Gastrocnemius medialis (tissue), 4 donors: ENCODE results near the gene MAP3K12. TPM values are rescaled to one million over a fixed set of nuclear protein-coding genes. Genes with fewer than 3 reads are reported as not detected.

Experiments used
- ATAC-seq, 2 donors: fragments of 150-250 bp; one replicate each; pipeline ENCODE4 v1.9.1; 2016
- DNase-seq, 2 donors: peaks; one replicate each; pipeline ENCODE4 v3.0.0-alpha.2; 2019
- H3K27ac ChIP-seq, 4 donors: fragments of 200-600 bp; sonication (generic); 1 replicate in 1 of 4; 2 replicates in 3 of 4; pipeline ENCODE4 v1.5.1; 2016 to 2018; ENCODE audit warnings: mild to moderate bottlenecking in 2 of 4, moderate library complexity in 1 of 4
- H3K27me3 ChIP-seq, 3 donors: fragments of 200-600 bp; sonication (generic) in 2 of 3; 1 replicate in 1 of 3; 2 replicates in 2 of 3; pipeline versions ENCODE4 v1.5.1 to v1.6.0; 2016 to 2019; ENCODE audit warnings: mild to moderate bottlenecking in 1 of 3, moderate library complexity in 1 of 3
- H3K36me3 ChIP-seq, 2 donors: fragments of 200-600 bp; sonication (generic) in 1 of 2; one replicate each; pipeline ENCODE4 v1.5.1; 2017 to 2018
- H3K4me1 ChIP-seq, 2 donors: fragments of 200-600 bp; sonication (generic) in 1 of 2; one replicate each; pipeline ENCODE4 v1.5.1; 2016 to 2017; ENCODE audit warnings: mild to moderate bottlenecking in 2 of 2
- H3K4me3 ChIP-seq, 4 donors: fragments of 200-600 bp; sonication (generic) in 3 of 4; 1 replicate in 1 of 4; 2 replicates in 3 of 4; pipeline ENCODE4 v1.5.1; 2016 to 2019; ENCODE audit warnings: mild to moderate bottlenecking in 2 of 4
- H3K9me3 ChIP-seq, 3 donors: fragments of 200-600 bp; sonication (generic) in 2 of 3; 1 replicate in 1 of 3; 2 replicates in 2 of 3; pipeline ENCODE4 v1.5.1; 2016 to 2019
- CTCF ChIP-seq, 5 experiments: fragments of 450-650 bp in 3 of 5; fragments of 200-600 bp in 2 of 5; sonication (generic) in 2 of 5; IDR thresholded peaks in 4 of 5; conservative IDR thresholded peaks in 1 of 5; 1 replicate in 4 of 5; 2 replicates in 1 of 5; pipeline ENCODE4 v1.5.1; 2016 to 2019; ENCODE audit warnings: antibody characterized with exemption in 5 of 5, mild to moderate bottlenecking in 3 of 5, moderate library complexity in 3 of 5
- POLR2A ChIP-seq, 2 donors: fragments of 450-650 bp; IDR thresholded peaks; one replicate each; pipeline ENCODE4 v1.6.1; 2017; ENCODE audit warnings: antibody characterized with exemption in 2 of 2, mild to moderate bottlenecking in 2 of 2, moderate library complexity in 2 of 2
- in situ Hi-C, 4 donors: fragments of 200-750 bp; cut with MboI; loops; one replicate each; pipeline versions ENCODE4 v1.15.0 to v1.8.0; 2017; ENCODE audit warnings: low sequenced_read_pairs in 4 of 4
- intact Hi-C: fragments of 100-400 bp; cut with DNase I; formaldehyde crosslinking; loops from one replicate; pipeline ENCODE4 v1.15.1; 2023; ENCODE audit warnings: low total_unique reads
- total RNA-seq, 4 donors: library from RNA; depleted of rRNA; stranded (reverse); fragments of >200 nt; gene quantifications; one replicate each; pipeline versions ENCODE4 v1.1.0 to v1.2.3, GENCODE V29; 2016

MAP3K12 gene
- total RNA-seq, 4 donors from 2014 or later, result 1.1 to 9.9 (median 3.8) TPM

GRCh38 chr12:53430116-53430515 is 69.1 kb downstream of the MAP3K12 start:
- ATAC-seq (no peak), DNase-seq (no peak)
- in situ Hi-C loops, result no loop called here
- no peaks in the 10 kb centered on the region for H3K27me3 ChIP-seq
- H3K4me1 ChIP-seq, result peaks cover 2 to 8% of the 10 kb centered on the region in 2 donors
- no peaks in the 10 kb centered on the region for H3K36me3 ChIP-seq
- no peak overlapping the region for H3K4me3 ChIP-seq
- TF ChIP-seq POLR2A (IDR thresholded peaks at IDR 0.05) (no peak), CTCF (IDR thresholded peaks at IDR 0.05 in 4 of 5, conservative IDR thresholded peaks at IDR 0.05 in 1 of 5) (no peak)
- intact Hi-C loops, result no loop called here
- no peaks in the 10 kb centered on the region for H3K9me3 ChIP-seq
- no peak overlapping the region for H3K27ac ChIP-seq

Other genes starting within 250 kb of the MAP3K12 start
- under 1 TPM in 3 of 4 donors, not detected in 1; 0.20 to 0.44 (median 0.24) TPM for gene ESPL1, start 231.2 kb downstream of the MAP3K12 start, total RNA-seq
- gene PFDN5, start 203.9 kb downstream of the MAP3K12 start, total RNA-seq, result 100 to 1,000 TPM; 341 to 464 (median 358) TPM
- 10 to 100 TPM; 43.4 to 51.0 (median 46.0) TPM for gene MYG1, start 199.8 kb downstream of the MAP3K12 start, total RNA-seq
- 10 to 100 TPM; 30.5 to 47.9 (median 38.5) TPM for gene AAAS, start 177.8 kb downstream of the MAP3K12 start, total RNA-seq
- gene SP7, start 163.1 kb downstream of the MAP3K12 start, total RNA-seq, result not detected
- 10 to 100 TPM; 44.9 to 61.9 (median 48.0) TPM for gene SP1, start 119.3 kb downstream of the MAP3K12 start, total RNA-seq
- gene AMHR2, start 75.6 kb downstream of the MAP3K12 start, total RNA-seq, result 1 to 10 TPM in 2 of 4 donors, not detected in 2; 1.0 to 1.4 TPM
- gene PRR13, start 57.7 kb downstream of the MAP3K12 start, total RNA-seq, result 10 to 100 TPM; 40.3 to 90.4 (median 74.2) TPM
- gene PCBP2, start 47.4 kb downstream of the MAP3K12 start, total RNA-seq, result 100 to 1,000 TPM; 113 to 257 (median 191) TPM
- gene TARBP2, start 1.8 kb upstream of the MAP3K12 start, total RNA-seq, result 10 to 100 TPM in 2 of 4 donors, 1 to 10 TPM in 2; 6.8 to 17.4 (median 11.6) TPM
- not detected for gene NPFF, start 8.0 kb upstream of the MAP3K12 start, total RNA-seq
- 10 to 100 TPM; 21.9 to 47.9 (median 26.3) TPM for gene ATF7, start 126.9 kb upstream of the MAP3K12 start, total RNA-seq
- gene ATP5MC2, start 176.6 kb upstream of the MAP3K12 start, total RNA-seq, result 100 to 1,000 TPM; 428 to 714 (median 580) TPM
- 100 to 1,000 TPM; 158 to 385 (median 239) TPM for gene CALCOCO1, start 228.0 kb upstream of the MAP3K12 start, total RNA-seq